Transverse colon (tissue), 4 donors: Measurements from ENCODE around the gene MGAT1. TPM values are rescaled to one million over a fixed set of nuclear protein-coding genes. Genes with fewer than 3 reads are reported as not detected.

Experiments used
- DNase-seq: peaks from one replicate; pipeline ENCODE4 v3.0.0-alpha.2; 2019
- H3K27ac ChIP-seq, 4 donors: fragments of 200-600 bp; sonication (generic); 2 replicates each; pipeline ENCODE4 v1.5.1; 2016 to 2018; ENCODE audit warnings: inconsistent platforms in 4 of 4
- H3K27me3 ChIP-seq: fragments of 200-600 bp; sonication (generic); 2 replicates; pipeline ENCODE4 v1.5.1; 2017; ENCODE audit warnings: inconsistent platforms
- H3K36me3 ChIP-seq, 4 donors: fragments of 200-600 bp; sonication (generic); 2 replicates each; pipeline ENCODE4 v1.5.1; 2017 to 2019; ENCODE audit warnings: inconsistent platforms in 4 of 4
- H3K4me1 ChIP-seq, 4 donors: fragments of 200-600 bp; sonication (generic); 2 replicates each; pipeline ENCODE4 v1.5.1; 2017 to 2020; ENCODE audit warnings: inconsistent platforms in 4 of 4
- H3K4me3 ChIP-seq, 4 donors: fragments of 200-600 bp; sonication (generic); 1 replicate in 1 of 4; 2 replicates in 3 of 4; pipeline versions ENCODE4 v1.5.1 to v1.6.1; 2017 to 2019; ENCODE audit warnings: inconsistent platforms in 4 of 4
- H3K9me3 ChIP-seq, 2 donors: fragments of 200-600 bp; sonication (generic); 2 replicates each; pipeline ENCODE4 v1.5.1; 2017 to 2019; ENCODE audit warnings: inconsistent platforms in 2 of 2
- EP300 ChIP-seq: sonication (generic); formaldehyde crosslinking; IDR thresholded peaks from one replicate; pipeline ENCODE4 v1.6.1; 2017; ENCODE audit warnings: antibody characterized with exemption, low read depth
- POLR2A ChIP-seq: fragments of 450-650 bp; IDR thresholded peaks from one replicate; pipeline ENCODE4 v1.6.1; 2016; ENCODE audit warnings: antibody characterized with exemption, mild to moderate bottlenecking, moderate library complexity
- POLR2AphosphoS5 ChIP-seq, 3 donors: sonication (generic); formaldehyde crosslinking; IDR thresholded peaks; one replicate each; pipeline ENCODE4 v1.6.1; 2016; ENCODE audit warnings: antibody characterized with exemption in 3 of 3
- WGBS, 2 donors: methylation state at CpG; one replicate each; pipeline ENCODE4 v1.1.5; 2018; ENCODE audit warnings: low coverage in 1 of 2; 5-methylcytosine and 5-hydroxymethylcytosine counted together
- in situ Hi-C, 4 donors: fragments of 200-750 bp; cut with MboI; loops; one replicate each; pipeline versions ENCODE4 v1.15.0 to v1.15.1; 2017; ENCODE audit warnings: low sequenced_read_pairs in 3 of 4, low pct_ligation_motif_present in 1 of 4, low pct_unique_long_range_greater_than_20kb in 1 of 4
- intact Hi-C: fragments of 100-400 bp; cut with DNase I; formaldehyde crosslinking; loops from one replicate; pipeline ENCODE4 v1.15.1; 2023; ENCODE audit warnings: low total_unique reads
- total RNA-seq, 4 donors: library from RNA; depleted of rRNA; stranded (reverse); fragments of >200 nt; gene quantifications; one replicate each; pipeline ENCODE4 v1.1.0, GENCODE V29; 2016
- TF ChIP-seq, protein P1 (sequence below), 5 experiments: fragments of 200-600 bp in 3 of 5; fragments of 450-650 bp in 2 of 5; sonication (generic) in 3 of 5; IDR thresholded peaks; 1 replicate in 2 of 5; 2 replicates in 3 of 5; pipeline ENCODE4 v1.5.1; 2016 to 2017; ENCODE audit warnings: antibody characterized with exemption in 5 of 5, inconsistent platforms in 3 of 5, mild to moderate bottlenecking in 2 of 5, moderate library complexity in 1 of 5

The MGAT1 gene
- total RNA-seq, 4 donors from 2014 or later, result 98.5 to 131 (median 114) TPM

DNA sequence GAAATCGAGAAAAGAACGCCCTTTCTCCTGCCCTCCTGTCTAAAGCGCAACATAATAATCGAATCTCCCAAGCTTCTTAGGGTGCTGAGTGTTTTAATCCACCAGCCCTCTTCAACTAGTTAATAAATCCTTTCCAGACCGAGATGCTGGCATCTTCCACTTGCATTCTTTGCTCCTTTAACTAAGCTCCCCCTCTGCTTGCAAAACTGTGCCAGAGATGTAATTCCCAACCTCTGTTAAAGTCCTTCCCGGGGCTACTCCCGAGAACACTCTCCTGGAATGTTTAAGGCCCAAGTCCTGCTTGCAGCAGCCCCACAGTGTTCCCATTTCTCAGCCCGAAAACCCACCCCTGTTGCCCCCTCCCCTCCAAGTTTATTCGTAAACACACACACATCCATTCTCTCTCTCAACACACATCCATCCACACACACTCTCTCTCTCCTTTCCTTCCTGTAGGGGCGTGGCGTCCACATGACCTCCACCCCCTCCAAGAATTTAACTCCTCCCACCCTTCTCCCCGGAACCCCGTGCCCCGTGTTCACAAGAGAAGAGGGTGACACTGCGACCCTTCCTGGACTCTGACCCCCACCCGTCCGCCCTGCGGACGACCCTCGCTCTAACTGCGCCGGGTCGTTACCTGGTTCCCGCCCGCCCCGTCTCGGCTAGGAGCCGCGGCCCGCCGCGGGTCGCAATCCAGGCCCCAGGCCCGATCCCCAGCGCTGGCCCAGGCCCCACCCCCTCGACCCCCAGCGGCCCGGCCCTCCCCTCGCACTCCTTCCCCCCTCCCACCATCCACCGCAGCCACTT, 7.0 kb upstream of the MGAT1 start:
- H3K27ac ChIP-seq, result peak overlapping the region; percentile 99 to 100 (median 99)
- peak overlapping the region; percentile 63 to 75 (median 70) for H3K4me3 ChIP-seq
- no peaks in the 10 kb centered on the region for H3K36me3 ChIP-seq
- no peaks in the 10 kb centered on the region for H3K9me3 ChIP-seq
- peaks cover 39 to 63% (median 55%) of the 10 kb centered on the region in 4 donors for H3K4me1 ChIP-seq
- WGBS, 2 donors, result 0 to 2% methylated on average over 5 to 40 of the region's 40 CpGs
- in situ Hi-C loops (no loop called here), intact Hi-C loops (loop anchor here (10.0 kb wide), 1 partner anchor 415 kb away; the partner anchor contains the start of gene TRIM41)
- peak; percentile 94 for DNase-seq
- no peaks in the 10 kb centered on the region for H3K27me3 ChIP-seq
- TF ChIP-seq POLR2AphosphoS5 (IDR thresholded peaks at IDR 0.05), result peak; percentile 33 to 80 (median 73)
- TF ChIP-seq, protein P1, sequence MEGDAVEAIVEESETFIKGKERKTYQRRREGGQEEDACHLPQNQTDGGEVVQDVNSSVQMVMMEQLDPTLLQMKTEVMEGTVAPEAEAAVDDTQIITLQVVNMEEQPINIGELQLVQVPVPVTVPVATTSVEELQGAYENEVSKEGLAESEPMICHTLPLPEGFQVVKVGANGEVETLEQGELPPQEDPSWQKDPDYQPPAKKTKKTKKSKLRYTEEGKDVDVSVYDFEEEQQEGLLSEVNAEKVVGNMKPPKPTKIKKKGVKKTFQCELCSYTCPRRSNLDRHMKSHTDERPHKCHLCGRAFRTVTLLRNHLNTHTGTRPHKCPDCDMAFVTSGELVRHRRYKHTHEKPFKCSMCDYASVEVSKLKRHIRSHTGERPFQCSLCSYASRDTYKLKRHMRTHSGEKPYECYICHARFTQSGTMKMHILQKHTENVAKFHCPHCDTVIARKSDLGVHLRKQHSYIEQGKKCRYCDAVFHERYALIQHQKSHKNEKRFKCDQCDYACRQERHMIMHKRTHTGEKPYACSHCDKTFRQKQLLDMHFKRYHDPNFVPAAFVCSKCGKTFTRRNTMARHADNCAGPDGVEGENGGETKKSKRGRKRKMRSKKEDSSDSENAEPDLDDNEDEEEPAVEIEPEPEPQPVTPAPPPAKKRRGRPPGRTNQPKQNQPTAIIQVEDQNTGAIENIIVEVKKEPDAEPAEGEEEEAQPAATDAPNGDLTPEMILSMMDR (IDR thresholded peaks at IDR 0.05), result no peak
- peak; percentile 35 for TF ChIP-seq POLR2A

DNA sequence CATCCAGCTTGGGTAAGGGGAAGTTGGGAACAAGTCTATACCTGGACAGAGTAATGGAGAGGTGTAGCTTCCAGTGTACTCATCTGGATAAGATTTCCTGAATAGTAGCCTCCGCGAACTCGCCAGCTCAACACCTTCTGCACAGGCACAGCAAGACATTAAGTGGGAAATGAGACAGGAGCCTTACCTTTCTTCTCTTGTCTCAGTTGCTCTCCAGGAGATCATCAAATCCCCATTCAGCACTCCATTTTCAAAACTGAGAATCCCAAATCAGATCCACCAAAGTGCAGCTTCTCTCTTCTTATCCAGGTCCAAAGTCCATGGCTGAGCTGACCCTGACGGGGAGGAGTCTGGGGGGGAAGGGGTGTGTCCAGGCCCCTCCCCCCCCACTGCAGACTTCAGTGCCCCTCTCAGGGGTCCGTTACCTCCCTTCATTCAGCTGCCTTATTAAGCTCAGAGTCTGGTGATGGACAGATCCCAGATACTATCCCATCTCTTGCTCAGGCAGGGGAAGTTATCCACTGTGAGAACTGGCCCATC, 5.9 kb upstream of the MGAT1 start:
- Histone ChIP-seq H3K9me3 (no peaks in the 10 kb centered on the region), H3K27me3 (no peaks in the 10 kb centered on the region), H3K36me3 (no peaks in the 10 kb centered on the region), H3K27ac (peak overlapping the region; percentile 99 to 100 (median 99)), H3K4me1 (peaks cover 50 to 73% (median 64%) of the 10 kb centered on the region in 4 donors), H3K4me3 (peak overlapping the region in 1 of 4 donors; percentile 67)
- in situ Hi-C loops, result no loop called here
- 38 to 64% methylated on average over 1 to 5 of the region's 5 CpGs for WGBS, 2 donors
- TF ChIP-seq POLR2A, result no peak
- no peak for TF ChIP-seq POLR2AphosphoS5 (IDR thresholded peaks at IDR 0.05)
- TF ChIP-seq, protein P1 (IDR thresholded peaks at IDR 0.05), result no peak
- TF ChIP-seq EP300, result no peak
- intact Hi-C loops, result loop anchor here (10.0 kb wide), 1 partner anchor 416 kb away; the partner anchor contains the start of gene TRIM41
- peak; percentile 20 for DNase-seq

DNA sequence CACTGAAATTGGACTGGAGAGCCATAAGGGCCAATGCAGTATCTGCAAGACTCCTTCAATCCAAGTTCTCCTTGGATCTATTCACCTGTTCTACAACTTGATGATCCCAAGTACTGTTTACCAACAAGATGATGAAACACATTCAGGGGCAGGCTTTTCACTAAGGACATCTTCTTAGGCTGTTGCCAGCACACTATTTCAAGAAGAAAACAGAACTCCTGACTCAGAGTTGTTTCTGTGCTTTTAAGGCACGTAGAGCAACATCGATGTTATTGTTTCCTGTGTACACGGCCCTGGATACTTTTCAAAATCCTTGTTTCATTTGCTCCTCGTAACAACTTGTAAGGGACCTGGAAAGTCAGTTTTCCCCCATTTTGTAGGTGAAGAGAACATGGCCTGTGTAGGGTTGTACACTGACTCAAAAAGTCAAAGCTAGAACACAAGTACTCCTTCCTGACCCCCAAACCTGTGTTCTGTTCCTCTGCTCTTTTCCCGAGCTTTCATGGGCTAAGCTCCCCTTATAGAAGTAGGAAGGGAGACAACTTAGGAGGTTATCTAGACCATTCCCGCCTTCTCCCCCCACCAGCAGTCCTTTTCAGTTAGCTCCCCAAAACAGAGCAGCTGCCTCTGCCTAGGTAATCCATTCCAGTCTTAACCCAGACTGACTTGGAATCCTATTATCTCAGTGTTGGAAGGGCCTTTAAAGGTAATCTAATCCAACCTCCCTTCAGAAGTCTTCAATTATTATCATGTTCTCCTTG, 5.2 kb upstream of the MGAT1 start:
- peak; percentile 6 for DNase-seq
- 41 to 46% methylated on average over 3 to 6 of the region's 6 CpGs for WGBS, 2 donors
- in situ Hi-C loops, result no loop called here
- no peaks in the 10 kb centered on the region for H3K36me3 ChIP-seq
- H3K9me3 ChIP-seq, result no peaks in the 10 kb centered on the region
- peaks cover 56 to 80% (median 70%) of the 10 kb centered on the region in 4 donors for H3K4me1 ChIP-seq
- TF ChIP-seq EP300 (no peak), POLR2A (no peak), POLR2AphosphoS5 (IDR thresholded peaks at IDR 0.05) (no peak)
- TF ChIP-seq, protein P1 (IDR thresholded peaks at IDR 0.05), result no peak
- H3K27me3 ChIP-seq, result no peaks in the 10 kb centered on the region
- peak overlapping the region in 2 of 4 donors; percentile 7 to 67 for H3K4me3 ChIP-seq
- intact Hi-C loops, result loop anchor here (10.0 kb wide), 1 partner anchor 417 kb away; the partner anchor contains the start of gene TRIM41
- H3K27ac ChIP-seq, result peak overlapping the region; percentile 99 to 100 (median 99)

DNA sequence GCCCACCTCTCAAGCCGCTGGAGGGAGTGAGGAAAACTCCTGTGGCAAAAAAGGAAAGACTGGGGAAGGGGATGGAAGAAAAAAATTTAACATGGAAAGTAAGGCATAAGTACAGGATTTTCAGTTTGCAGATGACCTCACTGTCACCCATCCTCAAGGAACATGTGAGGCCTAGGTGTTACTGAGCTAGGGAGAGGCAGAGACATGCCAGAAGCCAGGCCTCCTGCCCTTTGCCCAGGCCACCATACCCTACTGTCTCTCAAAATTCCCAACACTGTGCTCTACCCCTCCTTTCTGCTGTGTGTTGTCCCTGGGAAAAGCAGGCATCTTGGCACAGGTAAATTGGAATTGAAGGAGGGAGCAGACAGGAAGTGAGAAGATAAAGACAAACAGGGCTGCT, 4.4 kb upstream of the MGAT1 start:
- no peak for DNase-seq
- no peaks in the 10 kb centered on the region for H3K27me3 ChIP-seq
- TF ChIP-seq POLR2AphosphoS5 (IDR thresholded peaks at IDR 0.05) (no peak), POLR2A (no peak), EP300 (no peak)
- TF ChIP-seq, protein P1 (IDR thresholded peaks at IDR 0.05), result no peak
- H3K27ac ChIP-seq, result peak overlapping the region; percentile 99 to 100 (median 99)
- 77% methylated on average over 1 of the region's 1 CpG; no CpG with 5 or more reads in 1 of the 2 donors for WGBS, 2 donors
- H3K9me3 ChIP-seq, result no peaks in the 10 kb centered on the region
- H3K4me3 ChIP-seq, result peak overlapping the region in 1 of 4 donors; percentile 67
- peaks cover 56 to 78% (median 71%) of the 10 kb centered on the region in 4 donors for H3K4me1 ChIP-seq
- intact Hi-C loops (loop anchor here (10.0 kb wide), 1 partner anchor 418 kb away; the partner anchor contains the start of gene TRIM41), in situ Hi-C loops (no loop called here)
- H3K36me3 ChIP-seq, result no peaks in the 10 kb centered on the region
